ENCODE measurements around the gene IRF2. TPM values are rescaled to one million over a fixed set of nuclear protein-coding genes. Genes with fewer than 3 reads are reported as not detected.

IRF2 gene
- total RNA-seq, 1 donor from 2014 or later: 44.0 TPM

DNA sequence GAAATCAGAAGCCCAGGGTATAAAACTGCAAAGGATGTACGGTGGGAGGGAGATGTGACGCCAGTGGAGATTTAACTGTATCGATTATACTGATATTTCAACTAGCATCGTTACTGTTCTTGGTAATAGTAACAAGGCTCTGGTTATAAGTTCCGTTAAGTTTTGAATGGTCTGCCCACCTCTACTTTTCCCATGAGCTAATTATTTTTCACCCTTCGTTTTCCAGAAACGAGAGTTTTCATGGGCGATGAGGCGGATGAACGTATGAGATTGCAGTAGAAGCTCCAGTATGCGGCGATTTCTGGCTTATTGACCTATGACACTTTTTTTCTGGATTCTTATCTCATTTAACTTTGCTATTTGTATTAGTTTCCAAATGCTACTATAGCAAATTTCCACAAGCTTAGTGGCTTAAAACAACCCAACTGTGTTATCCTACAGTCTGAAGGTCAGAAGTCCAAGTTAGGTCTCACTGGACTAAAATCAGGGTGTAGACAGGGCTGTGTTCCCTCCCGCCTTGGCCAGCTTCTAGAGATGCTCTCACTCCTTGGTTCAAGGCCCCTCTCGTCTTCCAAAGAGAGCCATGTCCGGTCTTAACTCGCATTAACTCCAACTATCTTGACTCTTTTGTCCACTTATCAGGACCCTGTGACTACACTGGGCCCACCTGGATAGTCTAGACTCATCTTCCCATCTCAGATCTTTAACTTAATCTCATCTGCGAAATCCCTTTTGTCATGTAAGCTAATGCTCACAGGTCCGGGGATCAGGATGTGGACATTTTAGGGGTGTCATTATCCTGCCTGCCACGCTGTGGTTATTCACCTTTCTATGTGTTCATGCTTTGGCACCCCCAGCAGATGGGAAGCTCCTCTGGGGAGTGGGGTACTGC, 122.5 kb downstream of the IRF2 start:
- Histone ChIP-seq H3K27me3 (no peaks in the 10 kb centered on the region), H3K9me3 (no peaks in the 10 kb centered on the region), H3K4me3 (no peak overlapping the region), H3K27ac (no peak overlapping the region), H3K4me1 (peaks cover 42% of the 10 kb centered on the region), H3K36me3 (no peaks in the 10 kb centered on the region)
- no peak for DNase-seq
- ATAC-seq: no peak
- TF ChIP-seq, protein P1, sequence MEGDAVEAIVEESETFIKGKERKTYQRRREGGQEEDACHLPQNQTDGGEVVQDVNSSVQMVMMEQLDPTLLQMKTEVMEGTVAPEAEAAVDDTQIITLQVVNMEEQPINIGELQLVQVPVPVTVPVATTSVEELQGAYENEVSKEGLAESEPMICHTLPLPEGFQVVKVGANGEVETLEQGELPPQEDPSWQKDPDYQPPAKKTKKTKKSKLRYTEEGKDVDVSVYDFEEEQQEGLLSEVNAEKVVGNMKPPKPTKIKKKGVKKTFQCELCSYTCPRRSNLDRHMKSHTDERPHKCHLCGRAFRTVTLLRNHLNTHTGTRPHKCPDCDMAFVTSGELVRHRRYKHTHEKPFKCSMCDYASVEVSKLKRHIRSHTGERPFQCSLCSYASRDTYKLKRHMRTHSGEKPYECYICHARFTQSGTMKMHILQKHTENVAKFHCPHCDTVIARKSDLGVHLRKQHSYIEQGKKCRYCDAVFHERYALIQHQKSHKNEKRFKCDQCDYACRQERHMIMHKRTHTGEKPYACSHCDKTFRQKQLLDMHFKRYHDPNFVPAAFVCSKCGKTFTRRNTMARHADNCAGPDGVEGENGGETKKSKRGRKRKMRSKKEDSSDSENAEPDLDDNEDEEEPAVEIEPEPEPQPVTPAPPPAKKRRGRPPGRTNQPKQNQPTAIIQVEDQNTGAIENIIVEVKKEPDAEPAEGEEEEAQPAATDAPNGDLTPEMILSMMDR (IDR thresholded peaks at IDR 0.05): no peak
- intact Hi-C loops (cut with DNase I): no loop called here

DNA sequence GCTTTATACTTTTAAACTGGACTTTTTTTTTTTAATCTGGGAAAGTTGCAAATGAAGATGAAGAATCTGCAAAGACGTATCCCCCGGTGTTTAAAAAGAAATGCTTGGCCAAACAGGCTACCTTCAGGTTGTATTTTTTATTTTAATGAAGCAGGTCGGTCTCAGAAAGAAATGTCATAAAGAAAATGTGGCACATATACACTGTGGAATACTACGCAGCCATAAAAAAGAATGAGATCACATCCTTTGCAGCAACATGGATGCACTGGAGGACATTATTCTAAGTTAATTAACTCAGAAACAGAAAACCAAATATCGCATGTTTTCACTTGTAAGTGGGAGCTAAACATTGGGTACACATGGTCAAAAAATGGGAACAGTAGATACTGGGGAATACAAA, 123.4 kb downstream of the IRF2 start:
- DNase-seq: no peak
- Histone ChIP-seq H3K27ac (no peak overlapping the region), H3K27me3 (no peaks in the 10 kb centered on the region), H3K36me3 (no peaks in the 10 kb centered on the region), H3K4me1 (peaks cover 44% of the 10 kb centered on the region), H3K9me3 (no peaks in the 10 kb centered on the region), H3K4me3 (no peak overlapping the region)
- no peak for ATAC-seq
- TF ChIP-seq, protein P1 (IDR thresholded peaks at IDR 0.05): no peak
- intact Hi-C loops (cut with DNase I): no loop called here

GRCh38 chr4:184350213-184350817, 124.0 kb downstream of the IRF2 start:
- Histone ChIP-seq H3K27me3 (no peaks in the 10 kb centered on the region), H3K9me3 (no peaks in the 10 kb centered on the region), H3K4me3 (no peak overlapping the region), H3K36me3 (no peaks in the 10 kb centered on the region), H3K4me1 (peaks cover 44% of the 10 kb centered on the region), H3K27ac (no peak overlapping the region)
- intact Hi-C loops (cut with DNase I): no loop called here
- TF ChIP-seq, protein P1 (IDR thresholded peaks at IDR 0.05): no peak
- DNase-seq (no peak), ATAC-seq (no peak)

DNA sequence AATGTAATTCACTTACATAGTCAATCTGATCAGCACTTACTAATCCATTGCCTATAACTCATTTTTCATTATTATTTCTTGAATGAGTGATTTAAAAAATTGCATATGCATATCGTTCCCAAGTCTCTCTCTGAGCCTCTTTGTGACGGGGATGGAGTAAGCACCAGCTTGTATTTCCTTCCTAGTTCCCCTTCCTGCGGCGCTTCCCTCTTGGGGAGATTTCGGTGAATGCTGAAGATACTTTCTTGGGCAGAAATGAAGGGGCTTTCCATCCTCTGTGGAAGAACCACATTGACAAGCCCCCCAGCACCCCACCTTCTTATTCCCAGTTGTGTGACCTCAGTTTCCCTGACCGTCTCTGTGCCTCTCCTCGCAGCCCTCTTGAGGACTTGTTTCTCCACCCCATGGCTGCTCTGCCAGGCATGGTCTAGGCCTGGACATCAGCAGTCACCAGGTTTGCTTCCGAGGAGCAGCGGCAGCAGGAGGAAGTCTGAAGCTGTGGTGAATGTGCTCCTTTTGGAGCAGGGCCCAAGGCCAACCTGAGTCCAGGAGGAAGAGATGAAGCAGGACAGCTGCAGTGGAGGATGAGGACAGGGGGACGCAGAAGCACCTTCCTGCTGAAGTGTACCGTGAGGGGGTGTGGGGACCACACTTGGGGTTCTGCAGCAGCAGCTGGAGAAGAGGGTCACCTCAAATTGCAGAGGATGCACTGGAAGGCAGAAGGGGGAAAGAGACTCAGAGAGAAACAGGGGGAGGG, 124.9 kb downstream of the IRF2 start:
- Histone ChIP-seq H3K27ac (peak overlapping the region; percentile 33), H3K36me3 (no peaks in the 10 kb centered on the region), H3K9me3 (no peaks in the 10 kb centered on the region), H3K27me3 (no peaks in the 10 kb centered on the region), H3K4me1 (peaks cover 44% of the 10 kb centered on the region), H3K4me3 (no peak overlapping the region)
- TF ChIP-seq, protein P1 (IDR thresholded peaks at IDR 0.05): no peak
- intact Hi-C loops (cut with DNase I): no loop called here
- ATAC-seq: no peak
- no peak for DNase-seq

GRCh38 chr4:184348311-184349233, 125.8 kb downstream of the IRF2 start:
- H3K9me3 ChIP-seq: no peaks in the 10 kb centered on the region
- peak overlapping the region; percentile 74 for H3K27ac ChIP-seq
- H3K4me3 ChIP-seq: no peak overlapping the region
- H3K4me1 ChIP-seq: peaks cover 50% of the 10 kb centered on the region
- DNase-seq (no peak), ATAC-seq (peak; percentile 39)
- TF ChIP-seq, protein P1 (IDR thresholded peaks at IDR 0.05): no peak
- no peaks in the 10 kb centered on the region for H3K27me3 ChIP-seq
- intact Hi-C loops (cut with DNase I): no loop called here
- no peaks in the 10 kb centered on the region for H3K36me3 ChIP-seq

Measured in upper lobe of right lung (tissue), 1 donor.